Chondrocyte (in vitro differentiated cells): ENCODE measurements around the gene OR4K13. TPM values are rescaled to one million over a fixed set of nuclear protein-coding genes. Genes with fewer than 3 reads are reported as not detected.

Source experiments
- DNase-seq: peaks from one replicate; pipeline ENCODE4 v3.0.0; 2021; ENCODE audit warnings: mixed read lengths, low spot score
- H3K27ac Mint-ChIP-seq: one replicate; pipeline ENCODE4 v1.8.0; 2021; ENCODE audit warnings: mild to moderate bottlenecking, moderate library complexity, mixed read lengths; ENCODE audit not compliant: unreplicated experiment
- H3K27me3 Mint-ChIP-seq: 2 replicates; pipeline ENCODE4 v1.8.0; 2021; ENCODE audit warnings: low read depth, mixed read lengths
- H3K36me3 Mint-ChIP-seq: 2 replicates; pipeline ENCODE4 v1.8.0; 2021; ENCODE audit warnings: low read depth, mixed read lengths
- H3K4me1 Mint-ChIP-seq: 2 replicates; pipeline ENCODE4 v1.8.0; 2021; ENCODE audit warnings: low read depth, mild to moderate bottlenecking, mixed read lengths
- H3K4me3 Mint-ChIP-seq: one replicate; pipeline ENCODE4 v1.8.0; 2021; ENCODE audit warnings: mild to moderate bottlenecking, moderate library complexity, mixed read lengths; ENCODE audit not compliant: unreplicated experiment
- H3K9me3 Mint-ChIP-seq: 2 replicates; pipeline ENCODE4 v1.8.0; 2021; ENCODE audit warnings: low read depth, mixed read lengths
- CTCF ChIP-seq: fragments of 200-600 bp; sonication (generic); IDR thresholded peaks from 2 replicates; pipeline ENCODE4 v1.5.0; 2021; ENCODE audit warnings: antibody characterized with exemption, mild to moderate bottlenecking, moderate library complexity
- long read RNA-seq: library from polyadenylated mRNA; stranded (forward); transcript quantifications from one replicate; pipeline ENCODE4 v2.0.0, GENCODE V29; 2021
- total RNA-seq: library from RNA; stranded (reverse); gene quantifications from 3 replicates; pipeline ENCODE4 v1.2.1, GENCODE V29; 2021

OR4K13 gene
- not detected in 3 replicates for total RNA-seq
- long read RNA-seq = 0 reads

DNA sequence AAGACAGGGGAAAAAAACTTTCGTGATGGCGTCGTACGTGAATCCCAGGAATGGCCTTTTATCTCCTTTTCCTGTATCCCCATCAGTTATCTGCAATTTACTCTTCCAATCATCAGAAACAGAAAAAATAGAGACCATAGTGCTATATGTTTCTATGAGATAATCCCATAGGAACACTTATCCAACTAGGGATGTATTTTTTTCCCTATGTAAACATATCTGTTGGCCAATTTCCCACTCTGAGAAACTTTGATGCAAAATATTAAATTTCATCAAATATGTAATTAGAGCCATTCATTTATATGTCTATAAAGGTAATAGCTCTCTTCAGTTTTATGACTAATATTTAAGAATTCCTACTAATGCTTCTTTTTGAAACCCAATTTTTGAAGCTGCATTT, at the start of gene OR4K13:
TSS of gene OR4K13 (minus strand) at position 101 of the 400 bp plus-strand sequence. CDS start 1,280 bp downstream, outside the sequence.
- TF ChIP-seq CTCF = no peak
- peaks cover 41% of the 10 kb centered on the region for H3K9me3 Mint-ChIP-seq

DNA sequence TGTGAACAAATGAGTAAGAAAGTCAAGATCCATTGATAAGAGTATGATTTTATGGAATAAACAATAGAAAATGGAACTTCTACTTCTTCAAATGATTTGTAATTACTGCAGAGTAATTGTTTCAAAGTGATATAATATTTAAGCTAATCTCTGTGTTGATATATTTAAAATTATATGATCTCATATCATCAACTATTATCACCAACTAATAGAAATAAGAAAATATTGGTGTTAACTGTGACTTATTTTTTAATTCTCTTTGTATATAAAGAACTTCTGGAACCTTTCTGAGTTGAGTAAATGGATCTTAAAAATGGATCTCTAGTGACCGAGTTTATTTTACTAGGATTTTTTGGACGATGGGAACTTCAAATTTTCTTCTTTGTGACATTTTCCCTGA, 23.9 kb upstream of the OR4K13 start, which contains the start of gene OR4L1:
TSS of gene OR4L1 (plus strand) at position 301 of the 400 bp plus-strand sequence. CDS start at position 301, 0 bp downstream.
- Mint-ChIP-seq H3K9me3 (peaks cover 44% of the 10 kb centered on the region), H3K36me3 (no peaks in the 10 kb centered on the region), H3K4me1 (no peaks in the 10 kb centered on the region), H3K27me3 (no peaks in the 10 kb centered on the region), H3K4me3 (no peak within 1 kb of the TSS), H3K27ac (no peak within 1 kb of the TSS)
- TF ChIP-seq CTCF = no peak
- DNase-seq = no peak

More for the DNA sequence above, at the start of gene OR4K13:
- no peaks in the 10 kb centered on the region for H3K27me3 Mint-ChIP-seq
- no peaks in the 10 kb centered on the region for H3K4me1 Mint-ChIP-seq
- no peak within 1 kb of the TSS for H3K4me3 Mint-ChIP-seq
- H3K27ac Mint-ChIP-seq = no peak within 1 kb of the TSS
- H3K36me3 Mint-ChIP-seq = no peaks in the 10 kb centered on the region
- no peak for DNase-seq

DNA sequence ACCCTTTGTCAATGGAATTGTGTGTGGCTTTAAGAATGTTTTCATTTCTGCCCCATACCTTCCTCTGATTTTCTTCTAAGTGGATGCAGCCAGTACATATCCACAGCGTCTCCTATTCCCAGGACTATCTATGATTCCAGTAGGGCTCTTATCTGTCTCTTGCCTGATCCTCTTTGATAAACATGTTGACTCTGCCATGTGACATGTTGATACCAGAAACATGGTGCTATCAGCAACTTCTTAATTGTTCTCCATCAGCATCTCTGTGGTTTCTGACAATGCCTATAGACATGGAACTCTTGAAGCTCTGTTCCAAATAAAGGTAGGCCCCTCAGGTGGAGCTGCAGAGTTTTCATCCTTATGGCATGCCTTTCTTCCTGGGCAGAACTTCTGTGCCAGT, 12.4 kb upstream of the OR4K13 start:
- H3K4me3 Mint-ChIP-seq = no peak overlapping the region
- no peaks in the 10 kb centered on the region for H3K4me1 Mint-ChIP-seq
- peaks cover 45% of the 10 kb centered on the region for H3K9me3 Mint-ChIP-seq
- no peaks in the 10 kb centered on the region for H3K36me3 Mint-ChIP-seq
- H3K27me3 Mint-ChIP-seq = no peaks in the 10 kb centered on the region
- H3K27ac Mint-ChIP-seq = no peak overlapping the region
- no peak for TF ChIP-seq CTCF
- no peak for DNase-seq

GRCh38 chr14:20044243-20044642, 8.4 kb upstream of the OR4K13 start:
- no peak for TF ChIP-seq CTCF
- H3K27ac Mint-ChIP-seq = no peak overlapping the region

DNA sequence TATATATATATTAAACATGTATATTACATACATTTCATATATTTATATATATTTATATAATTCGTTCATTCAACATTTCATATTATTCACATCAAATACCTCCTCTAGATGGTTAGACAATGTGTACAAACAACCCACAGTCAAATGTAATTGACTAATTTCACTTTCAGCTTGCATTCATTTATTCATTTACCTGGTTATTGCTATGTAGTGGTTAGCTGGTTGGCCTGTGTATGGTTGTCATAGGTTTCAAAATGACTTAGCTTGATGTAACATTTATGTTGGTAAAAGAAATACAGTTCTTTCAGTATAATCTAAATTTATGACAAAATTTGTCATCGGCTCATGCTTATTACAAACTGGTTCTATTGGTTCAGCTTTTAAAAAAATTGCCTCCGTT, 389 bp downstream of the OR4K13 start:
- TF ChIP-seq CTCF = no peak
- H3K27ac Mint-ChIP-seq = no peak overlapping the region
- DNase-seq = no peak
- H3K9me3 Mint-ChIP-seq = peaks cover 38% of the 10 kb centered on the region
- H3K36me3 Mint-ChIP-seq = no peaks in the 10 kb centered on the region
- H3K27me3 Mint-ChIP-seq = no peaks in the 10 kb centered on the region
- no peak overlapping the region for H3K4me3 Mint-ChIP-seq
- H3K4me1 Mint-ChIP-seq = no peaks in the 10 kb centered on the region

More at GRCh38 chr14:20044243-20044642, 8.4 kb upstream of the OR4K13 start:
- DNase-seq = no peak
- no peaks in the 10 kb centered on the region for H3K4me1 Mint-ChIP-seq
- H3K36me3 Mint-ChIP-seq = no peaks in the 10 kb centered on the region
- peaks cover 43% of the 10 kb centered on the region for H3K9me3 Mint-ChIP-seq
- H3K27me3 Mint-ChIP-seq = no peaks in the 10 kb centered on the region
- H3K4me3 Mint-ChIP-seq = no peak overlapping the region
